Measurements from ENCODE around the gene GTPBP6. TPM values are rescaled to one million over a fixed set of nuclear protein-coding genes. Genes with fewer than 3 reads are reported as not detected.
"Not testable (repeated sequence)": the region's sequence is repeated elsewhere in the genome, so short reads cannot be mapped to it uniquely, and the experiment has no call there.

GTPBP6 gene
- polyA plus RNA-seq, 1 of the 3 experiments (the other 2 are of a cell fraction) = 47.3 TPM

DNA sequence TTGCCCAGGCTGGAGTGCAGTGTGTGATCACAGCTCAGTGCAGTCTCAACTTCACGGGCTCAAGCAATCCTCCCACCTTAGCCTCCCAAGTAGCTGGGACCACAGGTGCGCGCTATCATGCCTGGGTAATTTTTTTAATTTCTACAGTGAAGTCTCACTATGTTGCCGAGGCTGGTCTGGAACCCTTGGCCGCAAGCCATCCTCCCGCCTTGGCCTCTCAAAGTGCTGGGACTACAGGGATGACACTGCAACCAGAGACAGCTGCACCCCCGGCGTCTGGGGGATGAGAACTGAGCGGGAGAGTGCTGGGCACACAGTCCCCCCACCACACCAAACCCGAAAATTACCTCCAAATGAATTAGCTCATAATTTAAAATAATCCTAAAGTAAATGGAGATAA lies 33.1 kb upstream of the GTPBP6 start:
- CTCF ChIA-PET = no interaction called here
- POLR2A ChIA-PET = no interaction called here
- WGBS (ENCODE audit: low lambda C conversion rate) = 90% methylated on average over 10 of the region's 10 CpGs

DNA sequence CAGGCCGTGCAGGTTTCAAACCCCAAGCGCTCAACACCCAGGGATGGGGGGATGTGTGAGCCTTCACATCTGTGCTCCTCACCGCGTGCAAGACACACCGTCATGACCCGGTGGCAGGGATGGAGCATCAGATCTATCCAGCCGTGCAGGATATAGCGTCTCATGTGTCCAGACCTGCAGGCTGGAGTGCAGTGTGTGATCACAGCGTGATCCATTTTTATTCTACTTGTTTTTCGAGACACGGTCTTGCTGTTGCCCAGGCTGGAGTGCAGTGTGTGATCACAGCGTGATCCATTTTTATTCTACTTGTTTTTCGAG lies 32.7 kb upstream of the GTPBP6 start:
- H3F3A ChIP-seq (replicated peaks; ENCODE audit: insufficient read depth); H3K36me3 ChIP-seq (replicated peaks in 1 of 2; ENCODE audit: control insufficient read depth in 1 of 2, insufficient read depth in 2 of 2, low read length in 1 of 2); H3K9me3 ChIP-seq; H3K4me3 ChIP-seq (ENCODE audit: low read depth in 2 of 2, low read length in 1 of 2); H3K27me3 ChIP-seq (ENCODE audit: insufficient read depth); DNase-seq; H3K9me2 ChIP-seq; CTCF ChIA-PET; H3K4me1 ChIP-seq (ENCODE audit: control insufficient read depth in 1 of 2, insufficient read depth in 2 of 2, low read depth in 1 of 2, low read length in 1 of 2); H3K4me2 ChIP-seq; POLR2A ChIA-PET; H3K9ac ChIP-seq; H2AFZ ChIP-seq (ENCODE audit: low read depth); H3K79me2 ChIP-seq (ENCODE audit: insufficient read depth); H4K20me1 ChIP-seq (ENCODE audit: insufficient read depth); H3K27ac ChIP-seq (ENCODE audit: low read depth in 2 of 2, low read length in 1 of 2): not testable (repeated sequence)
- WGBS (ENCODE audit: low lambda C conversion rate) = 94% methylated on average over 11 of the region's 13 CpGs

More for the DNA sequence above, 33.1 kb upstream of the GTPBP6 start:
- Histone ChIP-seq H3K9ac (no peak overlapping the region), H3K79me2 (ENCODE audit: insufficient read depth) (peaks cover 5% of the 10 kb centered on the region; the same call in 1 of the 2 replicates), H2AFZ (ENCODE audit: low read depth) (no peak overlapping the region), H3K9me2 (no peaks in the 10 kb centered on the region), H3K4me1 (ENCODE audit: control insufficient read depth in 1 of 2, insufficient read depth in 2 of 2, low read depth in 1 of 2, low read length in 1 of 2) (no peaks in the 10 kb centered on the region; a peak in 1 of 4 replicates), H3K36me3 (replicated peaks in 1 of 2; ENCODE audit: control insufficient read depth in 1 of 2, insufficient read depth in 2 of 2, low read length in 1 of 2) (peaks cover 0 to 2% of the 10 kb centered on the region in 2 experiments), H3K9me3 (no peaks in the 10 kb centered on the region), H3K4me2 (no peak overlapping the region), H3K27me3 (ENCODE audit: insufficient read depth) (no peaks in the 10 kb centered on the region), H3K4me3 (ENCODE audit: low read depth in 2 of 2, low read length in 1 of 2) (no peak overlapping the region), H3F3A (replicated peaks; ENCODE audit: insufficient read depth) (no peaks in the 10 kb centered on the region), H4K20me1 (ENCODE audit: insufficient read depth) (no peaks in the 10 kb centered on the region), H3K27ac (ENCODE audit: low read depth in 2 of 2, low read length in 1 of 2) (no peak overlapping the region)
- no peak for DNase-seq
- TF ChIP-seq, protein P1, sequence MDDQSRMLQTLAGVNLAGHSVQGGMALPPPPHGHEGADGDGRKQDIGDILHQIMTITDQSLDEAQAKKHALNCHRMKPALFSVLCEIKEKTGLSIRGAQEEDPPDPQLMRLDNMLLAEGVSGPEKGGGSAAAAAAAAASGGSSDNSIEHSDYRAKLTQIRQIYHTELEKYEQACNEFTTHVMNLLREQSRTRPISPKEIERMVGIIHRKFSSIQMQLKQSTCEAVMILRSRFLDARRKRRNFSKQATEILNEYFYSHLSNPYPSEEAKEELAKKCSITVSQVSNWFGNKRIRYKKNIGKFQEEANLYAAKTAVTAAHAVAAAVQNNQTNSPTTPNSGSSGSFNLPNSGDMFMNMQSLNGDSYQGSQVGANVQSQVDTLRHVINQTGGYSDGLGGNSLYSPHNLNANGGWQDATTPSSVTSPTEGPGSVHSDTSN (IDR thresholded peaks at IDR 0.05) = no peak
- TF ChIP-seq RFX5 (IDR thresholded peaks at IDR 0.05; ENCODE audit: low read length) (no peak), GATA2 (CRISPR knock-in tag; IDR thresholded peaks at IDR 0.05) (no peak), FOXM1 (IDR thresholded peaks at IDR 0.05; ENCODE audit: low read depth) (no peak), MAX (IDR thresholded peaks at IDR 0.05; ENCODE audit: low read depth) (no peak)

DNA sequence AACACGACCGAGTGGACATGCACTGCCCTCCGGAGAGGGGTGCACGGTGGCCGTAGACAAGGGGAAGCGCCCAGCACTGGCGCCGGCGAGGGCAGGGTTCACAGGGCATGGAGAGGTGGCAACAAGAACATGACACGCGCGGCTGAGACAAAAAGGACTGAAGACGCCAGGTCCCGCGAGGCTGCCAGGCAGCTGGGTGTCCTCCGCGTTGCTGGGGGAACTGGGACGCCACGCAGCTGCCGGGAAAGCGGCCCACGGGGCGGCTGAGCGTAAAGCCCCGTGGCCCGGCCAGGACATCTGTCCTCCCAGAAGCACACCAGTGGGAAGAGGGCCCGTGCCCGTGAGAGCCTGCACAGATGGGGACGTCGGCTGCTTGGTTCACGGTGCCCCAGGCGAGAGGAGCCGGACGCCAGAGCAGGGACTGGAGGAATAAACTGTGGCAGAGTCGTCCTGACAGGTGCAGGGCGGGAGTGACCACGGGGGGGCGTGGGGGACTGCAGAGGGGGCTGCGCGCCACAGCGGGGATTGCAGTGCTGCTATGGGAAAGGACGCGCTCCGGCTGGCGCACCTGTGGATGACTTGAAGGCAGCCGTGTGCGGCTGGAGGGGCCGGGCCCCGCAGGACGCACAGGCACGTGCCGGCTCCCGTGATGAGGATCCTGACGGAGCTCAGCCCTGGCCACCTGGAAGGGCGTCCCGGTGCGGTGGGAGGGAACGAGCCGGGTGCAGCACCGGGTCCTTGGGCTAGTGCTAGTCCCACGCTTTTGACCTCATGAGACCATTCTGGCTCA lies 32.1 kb upstream of the GTPBP6 start:
- Histone ChIP-seq H3K79me2 (ENCODE audit: insufficient read depth) (peaks cover 1% of the 10 kb centered on the region; the same call in 1 of the 2 replicates), H3K4me3 (ENCODE audit: low read depth in 2 of 2, low read length in 1 of 2) (no peak overlapping the region), H3K9me2 (no peaks in the 10 kb centered on the region), H3K4me2 (no peak overlapping the region), H2AFZ (ENCODE audit: low read depth) (no peak overlapping the region), H3K27me3 (ENCODE audit: insufficient read depth) (no peaks in the 10 kb centered on the region), H3K36me3 (replicated peaks in 1 of 2; ENCODE audit: control insufficient read depth in 1 of 2, insufficient read depth in 2 of 2, low read length in 1 of 2) (peaks cover 0 to 2% of the 10 kb centered on the region in 2 experiments), H3K27ac (ENCODE audit: low read depth in 2 of 2, low read length in 1 of 2) (no peak overlapping the region), H3K4me1 (ENCODE audit: control insufficient read depth in 1 of 2, insufficient read depth in 2 of 2, low read depth in 1 of 2, low read length in 1 of 2) (no peaks in the 10 kb centered on the region; a peak in 1 of 4 replicates), H4K20me1 (ENCODE audit: insufficient read depth) (no peaks in the 10 kb centered on the region), H3K9ac (no peak overlapping the region), H3F3A (replicated peaks; ENCODE audit: insufficient read depth) (no peaks in the 10 kb centered on the region), H3K9me3 (no peaks in the 10 kb centered on the region)
- 93% methylated on average over 23 of the region's 61 CpGs for WGBS (ENCODE audit: low lambda C conversion rate)
- DNase-seq = no peak
- ChIA-PET POLR2A (no interaction called here), CTCF (no interaction called here)
- TF ChIP-seq, protein P2, sequence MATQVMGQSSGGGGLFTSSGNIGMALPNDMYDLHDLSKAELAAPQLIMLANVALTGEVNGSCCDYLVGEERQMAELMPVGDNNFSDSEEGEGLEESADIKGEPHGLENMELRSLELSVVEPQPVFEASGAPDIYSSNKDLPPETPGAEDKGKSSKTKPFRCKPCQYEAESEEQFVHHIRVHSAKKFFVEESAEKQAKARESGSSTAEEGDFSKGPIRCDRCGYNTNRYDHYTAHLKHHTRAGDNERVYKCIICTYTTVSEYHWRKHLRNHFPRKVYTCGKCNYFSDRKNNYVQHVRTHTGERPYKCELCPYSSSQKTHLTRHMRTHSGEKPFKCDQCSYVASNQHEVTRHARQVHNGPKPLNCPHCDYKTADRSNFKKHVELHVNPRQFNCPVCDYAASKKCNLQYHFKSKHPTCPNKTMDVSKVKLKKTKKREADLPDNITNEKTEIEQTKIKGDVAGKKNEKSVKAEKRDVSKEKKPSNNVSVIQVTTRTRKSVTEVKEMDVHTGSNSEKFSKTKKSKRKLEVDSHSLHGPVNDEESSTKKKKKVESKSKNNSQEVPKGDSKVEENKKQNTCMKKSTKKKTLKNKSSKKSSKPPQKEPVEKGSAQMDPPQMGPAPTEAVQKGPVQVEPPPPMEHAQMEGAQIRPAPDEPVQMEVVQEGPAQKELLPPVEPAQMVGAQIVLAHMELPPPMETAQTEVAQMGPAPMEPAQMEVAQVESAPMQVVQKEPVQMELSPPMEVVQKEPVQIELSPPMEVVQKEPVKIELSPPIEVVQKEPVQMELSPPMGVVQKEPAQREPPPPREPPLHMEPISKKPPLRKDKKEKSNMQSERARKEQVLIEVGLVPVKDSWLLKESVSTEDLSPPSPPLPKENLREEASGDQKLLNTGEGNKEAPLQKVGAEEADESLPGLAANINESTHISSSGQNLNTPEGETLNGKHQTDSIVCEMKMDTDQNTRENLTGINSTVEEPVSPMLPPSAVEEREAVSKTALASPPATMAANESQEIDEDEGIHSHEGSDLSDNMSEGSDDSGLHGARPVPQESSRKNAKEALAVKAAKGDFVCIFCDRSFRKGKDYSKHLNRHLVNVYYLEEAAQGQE (IDR thresholded peaks at IDR 0.05; ENCODE audit: low read depth, low read length) = no peak
